PC-9 (cell line): ENCODE data around the gene NDE1.

Experiments used
- CTCF ChIP-seq: fragments of 200-600 bp; sonication (generic); conservative IDR thresholded peaks from 2 replicates; pipeline ENCODE4 v1.6.1; 2017; ENCODE audit warnings: mixed run types, antibody characterized with exemption, mild to moderate bottlenecking, moderate library complexity
- EZH2 ChIP-seq: fragments of 200-600 bp; sonication (generic); IDR thresholded peaks from 2 replicates; pipeline ENCODE4 v1.8.0; 2017; ENCODE audit warnings: antibody characterized with exemption, low read depth

DNA sequence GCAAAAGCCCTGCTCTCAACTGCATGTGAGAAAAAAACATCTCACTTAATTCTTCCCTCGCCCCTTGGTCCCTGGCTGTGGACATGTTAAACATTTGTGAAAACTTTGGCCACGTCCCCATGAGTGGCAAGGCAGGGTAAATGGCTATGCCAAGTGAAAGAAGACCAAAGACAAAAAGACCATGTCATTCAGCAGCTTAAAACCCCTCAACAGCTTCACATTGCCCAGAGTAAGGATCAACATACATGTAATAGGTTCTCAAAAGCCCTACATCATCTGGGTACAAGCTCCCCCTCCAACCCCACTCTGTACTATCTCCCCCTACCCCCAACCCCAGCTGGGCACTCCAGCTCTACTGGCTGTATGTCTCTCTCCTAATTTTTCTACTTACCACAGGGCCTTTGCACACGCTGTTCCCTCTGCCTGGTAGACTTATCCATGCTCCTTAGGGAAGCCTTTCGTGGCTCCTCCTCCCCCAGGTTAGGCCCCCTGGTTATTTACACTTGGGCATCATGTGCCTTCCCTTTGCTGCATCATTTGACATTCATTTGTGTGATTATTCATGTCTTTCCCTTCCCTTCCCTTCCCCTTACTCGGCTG is 75.7 kb downstream of the NDE1 start:
- no peak for TF ChIP-seq CTCF
- TF ChIP-seq EZH2, result no peak
